Left lobe of liver (tissue), 2 donors: ENCODE measurements around the gene OR13C2. TPM values are rescaled to one million over a fixed set of nuclear protein-coding genes. Genes with fewer than 3 reads are reported as not detected.

ENCODE experiments used
- ATAC-seq: fragments of 200-7000 bp; cut with Tn5 transposase; one replicate; pipeline ENCODE4 v1.9.1; 2020; ENCODE audit warnings: mild to moderate bottlenecking, moderate library complexity
- DNase-seq: peaks from one replicate; pipeline ENCODE4 v3.0.0-alpha.2; 2020; ENCODE audit warnings: low spot score
- total RNA-seq: library from RNA; stranded (reverse); gene quantifications from one replicate; pipeline ENCODE4 v1.2.1, GENCODE V29; 2021
- donor health status: DM: no; HTN: no; CAD: no; lungs with moderate emphysema.
- donor health status: DM: no; HTN: yes; CAD: no.

OR13C2 gene
- total RNA-seq, 1 donor from 2014 or later = 0.28 TPM

DNA sequence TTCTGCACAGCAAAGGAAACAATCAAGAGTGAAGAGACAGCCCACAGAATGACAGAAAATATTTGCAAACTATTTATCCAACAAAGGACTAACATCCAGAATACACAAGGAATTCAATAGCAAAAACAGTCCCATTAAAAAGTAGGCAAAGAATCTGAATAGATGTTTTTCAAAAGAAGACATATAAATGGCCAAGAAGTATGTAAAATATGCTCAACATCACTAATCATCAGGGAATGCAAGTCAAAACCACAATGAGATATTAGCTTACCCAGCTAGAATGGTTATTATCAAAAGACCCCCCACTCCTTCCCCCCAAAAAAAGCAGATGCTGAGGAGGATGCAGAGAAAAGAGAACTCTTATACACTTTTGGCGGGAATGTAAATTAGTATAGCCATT, 49.9 kb downstream of the OR13C2 start:
- ATAC-seq (no peak), DNase-seq (no peak)

Other genes with a start within 250 kb of the OR13C2 start
- not detected for gene OR13F1, start 101.4 kb downstream of the OR13C2 start, total RNA-seq
- gene OR13C4, start 78.4 kb downstream of the OR13C2 start, total RNA-seq = not detected
- 0.28 TPM for gene OR13C3, start 68.8 kb downstream of the OR13C2 start, total RNA-seq
- gene OR13C8, start 36.5 kb downstream of the OR13C2 start, total RNA-seq = not detected
- not detected for gene OR13C5, start 6.2 kb downstream of the OR13C2 start, total RNA-seq
- gene OR13C9, start 12.6 kb upstream of the OR13C2 start, total RNA-seq = 0.23 TPM
- gene OR13D1, start 88.9 kb upstream of the OR13C2 start, total RNA-seq = not detected
- gene NIPSNAP3A, start 142.1 kb upstream of the OR13C2 start, total RNA-seq = 18.4 TPM
- gene NIPSNAP3B, start 158.5 kb upstream of the OR13C2 start, total RNA-seq = 0.28 TPM